Calu3 (cell line): ENCODE results near the gene EPHB2. TPM values are rescaled to one million over a fixed set of nuclear protein-coding genes. Genes with fewer than 3 reads are reported as not detected.

Experiments used
- BruUV-seq: library from RNA; stranded (reverse); fragments of 400-500 nt; replicated peaks from 2 replicates; lab custom pipeline; 2021; lab: Mats Ljungman, UMichigan
- CTCF ChIA-PET: fragments of 300-600 bp; sonication (Branson Sonifier 250); formaldehyde crosslinking; loops from one replicate; lab custom pipeline; 2022; ENCODE audit warnings: antibody characterized with exemption; lab: Charles Lee
- DNase-seq: peaks from one replicate; pipeline ENCODE4 v3.0.0; 2022
- H3K27ac Mint-ChIP-seq: one replicate; pipeline ENCODE4 v1.8.0; 2022; ENCODE audit warnings: mixed read lengths; ENCODE audit not compliant: unreplicated experiment
- H3K27me3 Mint-ChIP-seq: one replicate; pipeline ENCODE4 v1.8.0; 2022; ENCODE audit warnings: mixed read lengths; ENCODE audit not compliant: unreplicated experiment
- H3K36me3 Mint-ChIP-seq: one replicate; pipeline ENCODE4 v1.8.0; 2022; ENCODE audit warnings: mild to moderate bottlenecking, moderate library complexity, mixed read lengths; ENCODE audit not compliant: insufficient read depth, unreplicated experiment
- H3K4me1 Mint-ChIP-seq: one replicate; pipeline ENCODE4 v1.8.0; 2022; ENCODE audit warnings: mild to moderate bottlenecking, low read depth, mixed read lengths; ENCODE audit not compliant: unreplicated experiment
- H3K4me3 Mint-ChIP-seq: one replicate; pipeline ENCODE4 v1.8.0; 2022; ENCODE audit warnings: mild to moderate bottlenecking, low read depth, moderate library complexity, mixed read lengths; ENCODE audit not compliant: unreplicated experiment
- H3K9me3 Mint-ChIP-seq: one replicate; pipeline ENCODE4 v1.8.0; 2022; ENCODE audit warnings: low read depth, mixed read lengths; ENCODE audit not compliant: unreplicated experiment
- intact Hi-C: fragments of 100-400 bp; cut with micrococcal nuclease; formaldehyde crosslinking; loops from one replicate; pipeline ENCODE4 v1.10.0; 2022; ENCODE audit not compliant: unreplicated experiment
- total RNA-seq: library from RNA; stranded (reverse); gene quantifications from 2 replicates; pipeline ENCODE4 v1.2.3, GENCODE V29; 2022
- TF ChIP-seq, protein P1 (sequence below): fragments of 200-600 bp; IDR thresholded peaks from one replicate; pipeline ENCODE4 v1.8.0; 2022; ENCODE audit warnings: antibody characterized with exemption; ENCODE audit not compliant: unreplicated experiment

EPHB2 gene
- total RNA-seq, 1 experiment from 2014 or later: 19.3 TPM

GRCh38 chr1:22787636-22788035, 77.0 kb downstream of the EPHB2 start:
- intact Hi-C loops: no loop called here
- no peaks in the 10 kb centered on the region for H3K9me3 Mint-ChIP-seq
- CTCF ChIA-PET: no interaction called here
- H3K27ac Mint-ChIP-seq: no peak overlapping the region
- no peaks in the 10 kb centered on the region for H3K27me3 Mint-ChIP-seq
- no peaks in the 10 kb centered on the region for H3K36me3 Mint-ChIP-seq
- H3K4me3 Mint-ChIP-seq: no peak overlapping the region
- TF ChIP-seq, protein P1, sequence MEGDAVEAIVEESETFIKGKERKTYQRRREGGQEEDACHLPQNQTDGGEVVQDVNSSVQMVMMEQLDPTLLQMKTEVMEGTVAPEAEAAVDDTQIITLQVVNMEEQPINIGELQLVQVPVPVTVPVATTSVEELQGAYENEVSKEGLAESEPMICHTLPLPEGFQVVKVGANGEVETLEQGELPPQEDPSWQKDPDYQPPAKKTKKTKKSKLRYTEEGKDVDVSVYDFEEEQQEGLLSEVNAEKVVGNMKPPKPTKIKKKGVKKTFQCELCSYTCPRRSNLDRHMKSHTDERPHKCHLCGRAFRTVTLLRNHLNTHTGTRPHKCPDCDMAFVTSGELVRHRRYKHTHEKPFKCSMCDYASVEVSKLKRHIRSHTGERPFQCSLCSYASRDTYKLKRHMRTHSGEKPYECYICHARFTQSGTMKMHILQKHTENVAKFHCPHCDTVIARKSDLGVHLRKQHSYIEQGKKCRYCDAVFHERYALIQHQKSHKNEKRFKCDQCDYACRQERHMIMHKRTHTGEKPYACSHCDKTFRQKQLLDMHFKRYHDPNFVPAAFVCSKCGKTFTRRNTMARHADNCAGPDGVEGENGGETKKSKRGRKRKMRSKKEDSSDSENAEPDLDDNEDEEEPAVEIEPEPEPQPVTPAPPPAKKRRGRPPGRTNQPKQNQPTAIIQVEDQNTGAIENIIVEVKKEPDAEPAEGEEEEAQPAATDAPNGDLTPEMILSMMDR: no peak
- DNase-seq: no peak
- H3K4me1 Mint-ChIP-seq: peaks cover 32% of the 10 kb centered on the region
- no TSS peak for BruUV-seq

- H3K27ac Mint-ChIP-seq: no peak overlapping the region
Measured at GRCh38 chr1:22788254-22788661, 77.6 kb downstream of the EPHB2 start.

DNA sequence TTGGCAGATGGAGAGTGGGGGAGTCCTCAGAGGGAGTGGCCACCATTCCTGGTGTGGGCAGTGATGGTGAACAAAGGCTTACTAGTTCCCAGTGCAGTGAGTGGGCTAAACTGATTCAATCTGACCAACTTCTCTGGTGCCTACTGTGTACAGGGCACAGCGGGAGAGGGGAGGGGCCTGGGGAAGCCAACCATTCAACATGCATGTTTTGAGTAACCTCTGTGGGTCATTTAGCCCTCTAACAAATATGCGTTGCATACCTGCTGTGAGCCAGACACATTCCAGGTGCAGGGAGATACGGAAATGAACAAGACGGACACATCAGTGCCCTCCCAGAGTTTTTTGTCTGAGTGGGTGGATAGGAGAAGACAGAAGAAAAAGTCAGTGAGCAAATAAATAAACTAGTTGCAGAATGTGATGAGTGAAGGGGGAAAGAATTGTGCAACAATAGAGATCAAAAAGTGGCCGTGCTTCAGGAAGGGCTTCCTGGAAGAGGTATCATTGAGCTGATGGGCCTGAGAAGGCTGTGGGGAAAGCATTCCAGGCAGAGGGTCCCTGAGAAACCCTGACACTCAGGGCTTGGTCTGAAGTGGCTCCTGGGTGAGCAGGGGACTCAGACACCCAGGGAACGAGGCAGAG, 78.8 kb downstream of the EPHB2 start:
- peak; percentile 31 for DNase-seq

More at GRCh38 chr1:22788254-22788661, 77.6 kb downstream of the EPHB2 start:
- no peak for DNase-seq
- Mint-ChIP-seq H3K36me3 (no peaks in the 10 kb centered on the region), H3K27me3 (no peaks in the 10 kb centered on the region), H3K4me1 (peaks cover 32% of the 10 kb centered on the region), H3K9me3 (no peaks in the 10 kb centered on the region), H3K4me3 (no peak overlapping the region)
- BruUV-seq: no TSS peak
- TF ChIP-seq, protein P1: no peak
- intact Hi-C loops: no loop called here
- CTCF ChIA-PET: no interaction called here

GRCh38 chr1:22790232-22791008, 79.8 kb downstream of the EPHB2 start:
- intact Hi-C loops: no loop called here
- TF ChIP-seq, protein P1: no peak
- Mint-ChIP-seq H3K4me1 (peaks cover 32% of the 10 kb centered on the region), H3K27ac (peak overlapping the region; percentile 60), H3K4me3 (peak overlapping the region; percentile 53), H3K27me3 (no peaks in the 10 kb centered on the region), H3K9me3 (no peaks in the 10 kb centered on the region), H3K36me3 (no peaks in the 10 kb centered on the region)
- CTCF ChIA-PET: interaction anchor here (0.5 to 1.2 kb wide), 3 partner anchors 8 to 750 kb away, joined by 3 to 4 read pairs (median 3); no protein-coding TSS in a partner anchor
- BruUV-seq: no TSS peak
- DNase-seq: peak; percentile 45

More for the DNA sequence above, 78.8 kb downstream of the EPHB2 start:
- CTCF ChIA-PET: interaction anchor here (1.2 kb wide), 1 partner anchor 85 kb away, joined by 3 read pairs; no protein-coding TSS in a partner anchor
- H3K4me1 Mint-ChIP-seq: peaks cover 32% of the 10 kb centered on the region
- no peaks in the 10 kb centered on the region for H3K36me3 Mint-ChIP-seq
- H3K9me3 Mint-ChIP-seq: no peaks in the 10 kb centered on the region
- intact Hi-C loops: no loop called here
- peak overlapping the region; percentile 17 for H3K27ac Mint-ChIP-seq
- peak overlapping the region; percentile 53 for H3K4me3 Mint-ChIP-seq
- H3K27me3 Mint-ChIP-seq: no peaks in the 10 kb centered on the region
- BruUV-seq: no TSS peak
- TF ChIP-seq, protein P1: no peak
